SK-N-SH (cell line): Measurements from ENCODE around the gene BBX. TPM values are rescaled to one million over a fixed set of nuclear protein-coding genes. Genes with fewer than 3 reads are reported as not detected.

Experiments
- CTCF ChIA-PET: fragments of 300-600, 350-600 bp; formaldehyde crosslinking; extraction: SDS; loops from one replicate; lab custom pipeline; 2021; lab: Yijun Ruan, JAX
- POLR2A ChIA-PET: fragments of 350-600 bp; sonication (Branson Sonifier 250); formaldehyde crosslinking; extraction: SDS; loops from one replicate; lab custom pipeline; 2020; ENCODE audit warnings: antibody characterized with exemption, inconsistent platforms; lab: Yijun Ruan, JAX
- DNase-seq: peaks from one replicate; pipeline ENCODE4 v3.0.0; 2012
- H2AFZ ChIP-seq: fragments of 200-600 bp; sonication (generic); 2 replicates; pipeline ENCODE4 v1.8.1; 2016; ENCODE audit warnings: antibody characterized with exemption, mild to moderate bottlenecking, low read depth
- H3F3A ChIP-seq: fragments of 200-600 bp; sonication (generic); replicated peaks from 2 replicates; pipeline ENCODE3; 2016; ENCODE audit warnings: antibody characterized with exemption, mild to moderate bottlenecking; ENCODE audit not compliant: insufficient read depth
- H3K27ac ChIP-seq, 2 experiments: fragments of 200-500 bp in 1 of 2; fragments of 200-600 bp in 1 of 2; sonication (Bioruptor generic) in 1 of 2; sonication (generic), shearing (Covaris generic) in 1 of 2; 2 replicates each; pipeline versions ENCODE4 v1.5.1 to v1.6.1; 2014 to 2016; ENCODE audit warnings: low read depth in 2 of 2, inconsistent platforms in 1 of 2, low read length in 1 of 2, mild to moderate bottlenecking in 1 of 2, mixed read lengths in 1 of 2
- H3K27me3 ChIP-seq: fragments of 200-600 bp; sonication (generic), shearing (Covaris generic); 2 replicates; pipeline ENCODE4 v1.6.1; 2016; ENCODE audit warnings: mixed run types; ENCODE audit not compliant: insufficient read depth
- H3K36me3 ChIP-seq, 2 experiments: fragments of 200-500 bp in 1 of 2; fragments of 200-600 bp in 1 of 2; sonication (Bioruptor generic) in 1 of 2; sonication (generic) in 1 of 2; replicated peaks in 1 of 2; 2 replicates each; pipeline versions ENCODE3 to v1.5.1; 2014 to 2016; ENCODE audit warnings: low read length in 1 of 2, mild to moderate bottlenecking in 1 of 2; ENCODE audit not compliant: insufficient read depth in 2 of 2, control insufficient read depth in 1 of 2
- H3K4me1 ChIP-seq, 2 experiments: fragments of 200-500 bp in 1 of 2; fragments of 200-600 bp in 1 of 2; sonication (Bioruptor generic) in 1 of 2; sonication (generic), shearing (Covaris generic) in 1 of 2; 2 replicates each; pipeline versions ENCODE4 v1.5.1 to v1.6.1; 2014 to 2016; ENCODE audit warnings: low read depth in 1 of 2, low read length in 1 of 2, mixed run types in 1 of 2; ENCODE audit not compliant: insufficient read depth in 2 of 2, control insufficient read depth in 1 of 2
- H3K4me2 ChIP-seq: fragments of 200-600 bp; sonication (generic), shearing (Covaris generic); 2 replicates; pipeline ENCODE4 v1.6.1; 2017; ENCODE audit warnings: mixed run types
- H3K4me3 ChIP-seq, 2 experiments: fragments of 200-500 bp in 1 of 2; fragments of 200-600 bp in 1 of 2; sonication (Bioruptor generic) in 1 of 2; sonication (generic), shearing (Covaris generic) in 1 of 2; 2 replicates each; pipeline versions ENCODE4 v1.5.1 to v1.8.1; 2014 to 2016; ENCODE audit warnings: low read depth in 2 of 2, inconsistent platforms in 1 of 2, low read length in 1 of 2, mild to moderate bottlenecking in 1 of 2, mixed read lengths in 1 of 2, moderate library complexity in 1 of 2
- H3K79me2 ChIP-seq: fragments of 200-600 bp; sonication (generic); 2 replicates; pipeline ENCODE4 v1.8.1; 2017; ENCODE audit warnings: mild to moderate bottlenecking; ENCODE audit not compliant: insufficient read depth
- H3K9ac ChIP-seq: fragments of 200-600 bp; sonication (generic); 2 replicates; pipeline ENCODE4 v1.6.1; 2017; ENCODE audit warnings: mixed run types
- H3K9me2 ChIP-seq: fragments of 200-600 bp; sonication (generic); 2 replicates; pipeline ENCODE4 v1.6.1; 2017; ENCODE audit warnings: mixed run types
- H3K9me3 ChIP-seq: fragments of 200-600 bp; sonication (generic); 2 replicates; pipeline ENCODE4 v1.6.1; 2017; ENCODE audit warnings: mixed run types, mild to moderate bottlenecking, moderate library complexity
- H4K20me1 ChIP-seq: fragments of 200-600 bp; sonication (generic); 2 replicates; pipeline ENCODE4 v1.6.1; 2017; ENCODE audit warnings: mild to moderate bottlenecking, mixed run types; ENCODE audit not compliant: insufficient read depth
- CHD2 ChIP-seq: fragments of 150-350 bp; IDR thresholded peaks from 2 replicates; pipeline ENCODE4 v1.6.1; 2018; ENCODE audit warnings: low read length; ENCODE audit not compliant: partially characterized antibody
- EZH2phosphoT487 ChIP-seq: fragments of 200-600 bp; sonication (generic); IDR thresholded peaks from 2 replicates; pipeline ENCODE4 v1.6.1; 2017; ENCODE audit warnings: low read depth, mixed run types, mild to moderate bottlenecking, antibody characterized with exemption, moderate library complexity, borderline replicate concordance
- FOXJ3 ChIP-seq: sonication (generic); formaldehyde crosslinking; IDR thresholded peaks from 2 replicates; pipeline ENCODE4 v1.5.1; 2020; ENCODE audit warnings: mild to moderate bottlenecking, missing genetic modification reagents
- FOXM1 ChIP-seq: IDR thresholded peaks from 2 replicates; pipeline ENCODE4 v1.4.0; 2012; ENCODE audit warnings: low read depth, mild to moderate bottlenecking
- GATA2 ChIP-seq: sonication (generic); formaldehyde crosslinking; IDR thresholded peaks from 2 replicates; pipeline ENCODE4 v1.5.0; 2020; ENCODE audit warnings: mild to moderate bottlenecking, missing genetic modification reagents
- JUND ChIP-seq: IDR thresholded peaks from 2 replicates; pipeline ENCODE4 v1.4.0; 2012
- MEF2A ChIP-seq: IDR thresholded peaks from 2 replicates; pipeline ENCODE4 v1.4.0; 2012; ENCODE audit warnings: low read depth, borderline replicate concordance
- MXI1 ChIP-seq: IDR thresholded peaks from 2 replicates; pipeline ENCODE4 v1.6.1; 2012; ENCODE audit warnings: mild to moderate bottlenecking, low read depth, low read length, improper control_type of control experiment
- POLR2AphosphoS5 ChIP-seq: IDR thresholded peaks from 2 replicates; pipeline ENCODE4 v1.6.1; 2012; ENCODE audit warnings: low read depth, low read length
- RFX5 ChIP-seq: IDR thresholded peaks from 2 replicates; pipeline ENCODE4 v1.6.1; 2012; ENCODE audit warnings: mild to moderate bottlenecking, improper control_type of control experiment, low read length
- TAF1 ChIP-seq: IDR thresholded peaks from 2 replicates; pipeline ENCODE4 v1.6.1; 2012; ENCODE audit warnings: low read depth, mild to moderate bottlenecking, low read length, moderate library complexity, borderline replicate concordance
- TCF12 ChIP-seq: IDR thresholded peaks from 2 replicates; pipeline ENCODE4 v1.4.0; 2012
- WGBS: methylation state at CpG from one replicate; pipeline ENCODE4 v1.1.6; 2017; ENCODE audit warnings: low lambda C conversion rate; 5-methylcytosine and 5-hydroxymethylcytosine counted together
- polyA plus RNA-seq, 3 experiments: library from polyadenylated mRNA; depleted of rRNA; stranded (reverse); fragments of >200 nt; gene quantifications; 2 replicates each; pipeline ENCODE4 v1.2.3, GENCODE V29; 2012
- TF ChIP-seq, protein P1 (sequence below): IDR thresholded peaks from 2 replicates; pipeline ENCODE4 v1.4.0; 2012; ENCODE audit warnings: low read depth
- TF ChIP-seq, protein P2 (sequence below): fragments of 200-600 bp; sonication (generic); IDR thresholded peaks from 2 replicates; pipeline ENCODE4 v1.6.1; 2017; ENCODE audit warnings: antibody characterized with exemption, mild to moderate bottlenecking, moderate library complexity
- TF ChIP-seq, protein P3 (sequence below): IDR thresholded peaks from 2 replicates; pipeline ENCODE4 v1.4.0; 2012; ENCODE audit warnings: low read depth, borderline replicate concordance
- TF ChIP-seq, protein P4 (sequence below): fragments of 150-350 bp; IDR thresholded peaks from 2 replicates; pipeline ENCODE4 v1.6.1; 2017; ENCODE audit warnings: antibody characterized with exemption, low read length, low read depth, borderline replicate concordance

The BBX gene
- polyA plus RNA-seq, 1 of the 3 experiments (the other 2 are of a cell fraction), result 14.2 TPM

DNA sequence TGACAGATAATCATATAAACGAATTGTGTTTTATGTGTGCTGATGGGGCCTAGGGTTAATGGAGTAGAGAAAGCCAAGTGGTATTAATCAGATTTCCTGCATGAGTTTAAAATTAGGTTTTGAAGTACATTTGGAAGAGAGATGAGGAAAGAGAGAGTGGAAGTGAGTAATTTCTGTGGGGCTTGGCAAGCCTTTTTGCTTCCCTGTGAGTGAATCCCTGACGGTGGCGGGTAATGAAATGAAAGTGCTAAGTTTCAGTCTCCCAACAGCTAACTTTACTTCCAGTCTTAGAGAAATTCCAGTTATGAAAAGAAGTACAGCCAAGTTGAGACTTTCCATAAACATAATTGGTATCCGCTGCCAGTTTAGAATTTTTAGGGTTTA is 139.4 kb downstream of the BBX start:
- Histone ChIP-seq H4K20me1 (no peaks in the 10 kb centered on the region), H3K9me3 (no peaks in the 10 kb centered on the region), H3K27ac (peak overlapping the region; percentile 62 to 65), H3K79me2 (no peaks in the 10 kb centered on the region), H3K4me2 (peak overlapping the region; percentile 61), H3K36me3 (peaks cover 0 to 3% of the 10 kb centered on the region in 2 experiments), H2AFZ (peak overlapping the region; percentile 50; the same call in 1 of the 2 replicates)
- POLR2A ChIA-PET, result no interaction called here
- CTCF ChIA-PET, result interaction anchor here (0.6 to 7.6 kb wide), 14 partner anchors 9 to 426 kb away, joined by 3 to 72 read pairs (median 7); no protein-coding TSS in a partner anchor
- TF ChIP-seq TCF12, result peak; percentile 16; the same call in 1 of the 2 replicates
- TF ChIP-seq, protein P1, sequence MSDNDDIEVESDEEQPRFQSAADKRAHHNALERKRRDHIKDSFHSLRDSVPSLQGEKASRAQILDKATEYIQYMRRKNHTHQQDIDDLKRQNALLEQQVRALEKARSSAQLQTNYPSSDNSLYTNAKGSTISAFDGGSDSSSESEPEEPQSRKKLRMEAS, result no peak
- TF ChIP-seq, all 33 proteins: peak for 1
- WGBS, result 36% methylated on average over 4 of the region's 4 CpGs
- no peaks in the 10 kb centered on the region for H3K27me3 ChIP-seq
- no peaks in the 10 kb centered on the region for H3K9me2 ChIP-seq
- peak overlapping the region; percentile 20; the same call in 1 of the 2 replicates for H3K9ac ChIP-seq
- peaks cover 4% of the 10 kb centered on the region for H3F3A ChIP-seq
- no peak for DNase-seq
- H3K4me3 ChIP-seq, result peak overlapping the region; percentile 14 to 38; a peak in 3 of 4 replicates
- H3K4me1 ChIP-seq, result peaks cover 7 to 21% of the 10 kb centered on the region in 2 experiments; a peak in 3 of 4 replicates

DNA sequence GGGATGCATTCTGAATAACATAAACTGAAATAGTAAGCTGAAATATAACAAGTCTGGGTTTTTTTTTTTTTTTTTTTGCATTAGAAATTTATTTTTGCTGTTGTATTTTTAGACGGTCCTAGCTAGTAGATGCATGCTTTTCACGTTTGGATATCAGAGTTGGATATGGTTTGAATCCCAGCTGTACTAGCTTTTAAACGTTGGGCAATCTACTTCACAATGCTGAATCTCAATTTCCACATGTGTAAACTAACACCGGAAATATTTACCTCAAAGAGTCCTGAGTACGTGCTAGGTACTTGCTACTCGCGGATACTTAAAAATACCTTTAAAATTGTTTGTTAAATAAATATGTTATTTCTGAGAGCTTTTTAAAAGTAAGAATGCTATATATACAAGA is 139.8 kb downstream of the BBX start:
- Histone ChIP-seq H3K9me2 (no peaks in the 10 kb centered on the region), H3K79me2 (no peaks in the 10 kb centered on the region), H3K4me2 (peak overlapping the region; percentile 61), H3K9me3 (no peaks in the 10 kb centered on the region), H3K4me1 (peaks cover 7 to 21% of the 10 kb centered on the region in 2 experiments; a peak in 3 of 4 replicates), H3K4me3 (peak overlapping the region; percentile 14 to 38; a peak in 3 of 4 replicates), H3K9ac (0 out of 2 replicates have a peak overlapping the region, but pooled peaks have one; percentile 20), H3K36me3 (peaks cover 0 to 3% of the 10 kb centered on the region in 2 experiments), H3F3A (peaks cover 4% of the 10 kb centered on the region)
- WGBS, result 90% methylated on average over 7 of the region's 7 CpGs
- CTCF ChIA-PET, result interaction anchor here (1.4 to 7.6 kb wide), 10 partner anchors 9 to 426 kb away, joined by 3 to 72 read pairs (median 10); no protein-coding TSS in a partner anchor
- no peak for TF ChIP-seq RFX5
- no peak for TF ChIP-seq FOXM1
- no peak for TF ChIP-seq EZH2phosphoT487
- no peak for TF ChIP-seq MXI1
- TF ChIP-seq, protein P2, sequence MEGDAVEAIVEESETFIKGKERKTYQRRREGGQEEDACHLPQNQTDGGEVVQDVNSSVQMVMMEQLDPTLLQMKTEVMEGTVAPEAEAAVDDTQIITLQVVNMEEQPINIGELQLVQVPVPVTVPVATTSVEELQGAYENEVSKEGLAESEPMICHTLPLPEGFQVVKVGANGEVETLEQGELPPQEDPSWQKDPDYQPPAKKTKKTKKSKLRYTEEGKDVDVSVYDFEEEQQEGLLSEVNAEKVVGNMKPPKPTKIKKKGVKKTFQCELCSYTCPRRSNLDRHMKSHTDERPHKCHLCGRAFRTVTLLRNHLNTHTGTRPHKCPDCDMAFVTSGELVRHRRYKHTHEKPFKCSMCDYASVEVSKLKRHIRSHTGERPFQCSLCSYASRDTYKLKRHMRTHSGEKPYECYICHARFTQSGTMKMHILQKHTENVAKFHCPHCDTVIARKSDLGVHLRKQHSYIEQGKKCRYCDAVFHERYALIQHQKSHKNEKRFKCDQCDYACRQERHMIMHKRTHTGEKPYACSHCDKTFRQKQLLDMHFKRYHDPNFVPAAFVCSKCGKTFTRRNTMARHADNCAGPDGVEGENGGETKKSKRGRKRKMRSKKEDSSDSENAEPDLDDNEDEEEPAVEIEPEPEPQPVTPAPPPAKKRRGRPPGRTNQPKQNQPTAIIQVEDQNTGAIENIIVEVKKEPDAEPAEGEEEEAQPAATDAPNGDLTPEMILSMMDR, result no peak
- TF ChIP-seq, protein P3, sequence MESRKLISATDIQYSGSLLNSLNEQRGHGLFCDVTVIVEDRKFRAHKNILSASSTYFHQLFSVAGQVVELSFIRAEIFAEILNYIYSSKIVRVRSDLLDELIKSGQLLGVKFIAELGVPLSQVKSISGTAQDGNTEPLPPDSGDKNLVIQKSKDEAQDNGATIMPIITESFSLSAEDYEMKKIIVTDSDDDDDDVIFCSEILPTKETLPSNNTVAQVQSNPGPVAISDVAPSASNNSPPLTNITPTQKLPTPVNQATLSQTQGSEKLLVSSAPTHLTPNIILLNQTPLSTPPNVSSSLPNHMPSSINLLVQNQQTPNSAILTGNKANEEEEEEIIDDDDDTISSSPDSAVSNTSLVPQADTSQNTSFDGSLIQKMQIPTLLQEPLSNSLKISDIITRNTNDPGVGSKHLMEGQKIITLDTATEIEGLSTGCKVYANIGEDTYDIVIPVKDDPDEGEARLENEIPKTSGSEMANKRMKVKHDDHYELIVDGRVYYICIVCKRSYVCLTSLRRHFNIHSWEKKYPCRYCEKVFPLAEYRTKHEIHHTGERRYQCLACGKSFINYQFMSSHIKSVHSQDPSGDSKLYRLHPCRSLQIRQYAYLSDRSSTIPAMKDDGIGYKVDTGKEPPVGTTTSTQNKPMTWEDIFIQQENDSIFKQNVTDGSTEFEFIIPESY, result no peak
- no peak for TF ChIP-seq JUND
- TF ChIP-seq TAF1, result no peak
- TF ChIP-seq, protein P4, sequence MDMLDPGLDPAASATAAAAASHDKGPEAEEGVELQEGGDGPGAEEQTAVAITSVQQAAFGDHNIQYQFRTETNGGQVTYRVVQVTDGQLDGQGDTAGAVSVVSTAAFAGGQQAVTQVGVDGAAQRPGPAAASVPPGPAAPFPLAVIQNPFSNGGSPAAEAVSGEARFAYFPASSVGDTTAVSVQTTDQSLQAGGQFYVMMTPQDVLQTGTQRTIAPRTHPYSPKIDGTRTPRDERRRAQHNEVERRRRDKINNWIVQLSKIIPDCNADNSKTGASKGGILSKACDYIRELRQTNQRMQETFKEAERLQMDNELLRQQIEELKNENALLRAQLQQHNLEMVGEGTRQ, result no peak
- no peak for TF ChIP-seq POLR2AphosphoS5
- TF ChIP-seq, protein P1, result no peak
- TF ChIP-seq FOXJ3 (CRISPR knock-in tag), result no peak
- TF ChIP-seq GATA2 (CRISPR knock-in tag), result no peak
- TF ChIP-seq CHD2, result no peak
- no peak for TF ChIP-seq MEF2A
- TF ChIP-seq, all 33 proteins: peak for 0
- H3K27me3 ChIP-seq, result no peaks in the 10 kb centered on the region
- POLR2A ChIA-PET, result no interaction called here
- no peaks in the 10 kb centered on the region for H4K20me1 ChIP-seq
- no peak for DNase-seq
- peak overlapping the region; percentile 50; the same call in 1 of the 2 replicates for H2AFZ ChIP-seq
- peak overlapping the region; percentile 62 to 65 for H3K27ac ChIP-seq
